NCI-H2171 treated with DMSO at 0.1 percent for 48 hours (cell line): ENCODE results near the gene TK2.
A peak's percentile ranks its signal among the peaks of the same experiment; 100 is the strongest.
"Not testable (repeated sequence)": the region's sequence is repeated elsewhere in the genome, so short reads cannot be mapped to it uniquely, and the experiment has no call there.

Experiments
- DNase-seq: peaks from one replicate; lab custom pipeline; 2025; lab: John Stamatoyannopoulos, UW

The TK2 gene

GRCh38 chr16:66503030-66503429 is 46.9 kb downstream of the TK2 start:
- no peak for DNase-seq

- peak; percentile 51 for DNase-seq
Measured at GRCh38 chr16:66502020-66502913, 47.7 kb downstream of the TK2 start.

GRCh38 chr16:66501563-66501962 is 48.4 kb downstream of the TK2 start:
- DNase-seq, result not testable (repeated sequence)

GRCh38 chr16:66497921-66498320 is 52.0 kb downstream of the TK2 start:
- not testable (repeated sequence) for DNase-seq

- not testable (repeated sequence) for DNase-seq
Measured at GRCh38 chr16:66496226-66496625, 53.7 kb downstream of the TK2 start.

- DNase-seq, result no peak
Measured at GRCh38 chr16:66495440-66495839, 54.5 kb downstream of the TK2 start.

- no peak for DNase-seq
Measured at GRCh38 chr16:66494916-66495315, 55.0 kb downstream of the TK2 start.

GRCh38 chr16:66493490-66494401 is 56.2 kb downstream of the TK2 start:
- no peak for DNase-seq

GRCh38 chr16:66491716-66492064 is 58.2 kb downstream of the TK2 start:
- no peak for DNase-seq

- DNase-seq, result no peak
Measured at GRCh38 chr16:66490774-66491715, 58.9 kb downstream of the TK2 start.

GRCh38 chr16:66489818-66490217 is 60.1 kb downstream of the TK2 start:
- DNase-seq, result no peak

GRCh38 chr16:66489385-66489784 is 60.5 kb downstream of the TK2 start:
- no peak for DNase-seq

- no peak for DNase-seq
Measured at GRCh38 chr16:66488505-66488904, 61.4 kb downstream of the TK2 start.

GRCh38 chr16:66487580-66488275 is 62.2 kb downstream of the TK2 start:
- no peak for DNase-seq

- DNase-seq, result no peak
Measured at GRCh38 chr16:66486773-66487579, 62.9 kb downstream of the TK2 start.

GRCh38 chr16:66486199-66486772 is 63.6 kb downstream of the TK2 start:
- DNase-seq, result no peak

- no peak for DNase-seq
Measured at GRCh38 chr16:66485376-66485775, 64.5 kb downstream of the TK2 start.

GRCh38 chr16:66484453-66485213 is 65.3 kb downstream of the TK2 start:
- DNase-seq, result no peak
